Forelimb muscle (tissue), 1 donor: ENCODE measurements around the gene MRPS6. TPM values are rescaled to one million over a fixed set of nuclear protein-coding genes. Genes with fewer than 3 reads are reported as not detected.

ENCODE experiments used
- DNase-seq: peaks from one replicate; pipeline ENCODE4 v3.0.0-alpha.2; 2013; ENCODE audit warnings: low read depth
- polyA plus RNA-seq: library from polyadenylated mRNA; unstranded; fragments of 120-200 nt; gene quantifications from one replicate; pipeline ENCODE4 v1.2.1, GENCODE V29; 2013; ENCODE audit not compliant: insufficient read length

MRPS6 gene
- polyA plus RNA-seq, 1 donor = 33.6 TPM

DNA sequence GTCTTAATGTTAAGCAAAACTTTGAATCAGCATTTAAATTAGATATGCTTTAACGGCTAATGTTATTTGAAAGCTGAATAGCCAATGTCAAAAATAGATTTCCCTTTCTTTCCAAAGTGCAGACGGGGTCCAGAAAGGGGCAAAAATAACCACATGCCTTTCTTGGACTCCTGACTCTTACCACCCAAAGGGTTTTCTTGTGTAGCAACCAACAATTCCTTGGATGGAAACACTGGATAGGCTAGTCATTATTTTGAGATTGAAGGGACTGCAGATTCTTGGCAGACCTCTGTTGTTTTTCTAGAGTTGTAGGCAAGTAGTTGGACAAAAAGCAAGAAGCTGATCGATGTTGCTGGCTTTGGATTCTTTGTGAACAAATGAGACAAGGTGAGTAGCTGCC is 107.0 kb downstream of the MRPS6 start:
- DNase-seq = no peak

DNA sequence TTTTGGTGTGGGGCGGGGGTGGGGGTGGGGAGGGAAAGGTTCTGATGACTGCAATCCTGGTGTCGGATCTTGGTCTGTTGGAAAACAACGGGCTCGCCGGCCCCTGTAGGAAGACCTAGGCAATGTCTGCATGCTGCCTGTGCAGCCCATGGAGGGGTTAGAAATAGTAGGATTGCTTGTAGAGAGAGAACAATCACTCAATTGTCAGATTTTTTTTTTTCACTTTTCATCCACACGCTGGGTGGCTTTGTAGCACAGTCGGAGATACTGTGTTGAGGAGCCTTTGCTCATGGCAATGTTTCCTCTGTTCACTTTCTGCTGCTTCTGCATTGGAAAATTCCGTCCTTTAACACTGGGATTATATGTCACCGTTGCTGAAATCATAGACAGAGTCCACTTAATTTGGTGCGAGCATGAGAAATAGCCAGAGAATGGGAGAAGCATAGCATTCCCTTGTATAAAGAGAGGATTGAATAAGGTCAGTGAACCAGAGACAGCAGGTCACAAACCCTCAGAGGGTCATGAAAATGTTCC is 107.5 kb downstream of the MRPS6 start:
- DNase-seq = no peak

DNA sequence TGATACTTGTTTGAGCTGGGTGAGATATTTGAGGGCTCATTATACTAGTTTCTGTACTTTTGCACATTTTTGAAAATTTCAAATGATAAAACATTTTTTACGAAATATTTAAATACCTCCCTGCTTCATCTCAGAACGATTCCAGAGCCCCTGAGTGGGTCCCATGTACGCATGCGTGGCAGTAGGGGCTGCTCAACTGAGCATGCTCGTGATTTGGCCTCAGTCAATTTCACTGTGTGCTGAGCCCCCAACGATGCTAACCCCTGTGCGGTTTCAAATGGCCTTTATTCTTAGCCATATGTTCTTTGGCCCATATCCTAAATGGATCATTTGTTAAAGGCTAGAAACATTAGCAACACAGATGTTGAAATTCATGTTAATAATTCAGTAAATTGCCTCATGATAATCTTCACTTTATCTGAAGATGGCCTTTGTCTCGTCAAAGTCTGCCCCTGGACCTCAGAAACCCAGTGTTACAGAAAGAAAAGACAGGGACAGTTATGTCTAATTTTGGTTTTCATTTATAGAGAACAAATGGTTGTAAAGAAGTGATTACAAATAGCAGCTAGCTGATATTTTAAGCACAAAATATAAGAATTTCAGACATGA is 108.2 kb downstream of the MRPS6 start:
- no peak for DNase-seq

DNA sequence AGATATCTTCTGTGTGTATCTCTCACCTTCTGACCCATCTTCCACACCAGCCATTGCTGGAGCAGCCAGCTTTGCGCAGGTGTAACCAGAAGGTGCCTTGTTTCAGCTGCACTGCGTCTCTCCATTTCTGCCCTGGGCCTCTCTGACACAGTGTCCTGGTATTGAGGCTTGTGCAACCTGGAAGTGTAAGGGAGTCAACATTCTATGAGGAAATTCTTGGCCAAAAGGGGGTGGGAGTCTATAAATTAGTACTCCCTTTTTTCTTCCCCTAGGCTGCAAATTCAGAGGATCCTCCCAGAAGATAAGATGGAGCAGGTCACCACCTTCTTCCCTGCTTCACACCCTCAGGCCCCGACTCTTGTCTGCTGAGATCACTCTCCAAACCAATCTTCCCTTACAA is 109.1 kb downstream of the MRPS6 start:
- DNase-seq = no peak

DNA sequence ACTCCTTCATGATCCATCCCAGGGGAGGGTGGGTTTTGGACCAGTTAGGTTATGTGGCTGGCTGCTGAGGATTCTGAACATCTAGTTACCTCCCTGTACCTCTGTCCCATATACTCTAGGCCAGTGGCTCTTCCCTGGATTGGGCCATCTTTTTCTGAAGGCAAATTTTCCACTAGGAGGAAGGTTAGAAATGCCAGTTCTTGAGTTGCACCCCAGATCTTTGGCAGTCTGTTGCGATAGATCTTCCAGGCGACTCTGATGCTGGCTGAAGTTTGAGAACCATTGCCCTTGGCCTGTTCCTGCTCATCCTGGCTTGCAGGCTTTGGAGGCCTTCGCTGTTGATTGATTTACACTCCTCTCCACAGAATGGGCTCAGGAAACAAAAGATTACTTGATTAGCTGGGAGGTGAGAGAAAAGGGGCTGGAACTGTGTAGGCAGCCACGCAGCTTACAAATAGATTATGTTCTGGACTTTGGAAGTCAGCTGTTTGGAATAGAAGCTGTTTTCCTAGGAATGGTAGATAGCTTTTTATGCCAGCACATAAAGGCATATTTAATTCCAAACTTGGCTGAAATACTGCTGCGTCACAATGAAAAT is 110.1 kb downstream of the MRPS6 start:
- DNase-seq = no peak

DNA sequence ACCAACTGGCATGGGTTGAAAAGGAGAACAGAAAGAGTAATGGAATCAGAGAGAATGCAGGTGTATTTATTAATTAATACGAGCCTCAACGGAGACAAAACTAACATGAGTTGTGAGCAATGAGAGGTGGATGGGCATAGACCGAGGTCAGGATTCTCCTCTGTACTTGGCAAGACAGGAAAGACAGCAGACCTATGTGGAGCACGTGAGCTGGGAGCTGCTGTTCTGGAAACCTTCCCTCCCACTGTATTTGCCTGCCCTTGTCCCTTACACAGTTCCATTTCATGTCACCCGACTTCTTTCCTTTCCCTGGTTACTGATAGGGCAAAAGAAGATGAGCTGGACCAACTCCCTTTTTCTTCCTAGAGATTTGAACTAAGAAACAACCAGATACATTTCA is 110.9 kb downstream of the MRPS6 start:
- DNase-seq = no peak

DNA sequence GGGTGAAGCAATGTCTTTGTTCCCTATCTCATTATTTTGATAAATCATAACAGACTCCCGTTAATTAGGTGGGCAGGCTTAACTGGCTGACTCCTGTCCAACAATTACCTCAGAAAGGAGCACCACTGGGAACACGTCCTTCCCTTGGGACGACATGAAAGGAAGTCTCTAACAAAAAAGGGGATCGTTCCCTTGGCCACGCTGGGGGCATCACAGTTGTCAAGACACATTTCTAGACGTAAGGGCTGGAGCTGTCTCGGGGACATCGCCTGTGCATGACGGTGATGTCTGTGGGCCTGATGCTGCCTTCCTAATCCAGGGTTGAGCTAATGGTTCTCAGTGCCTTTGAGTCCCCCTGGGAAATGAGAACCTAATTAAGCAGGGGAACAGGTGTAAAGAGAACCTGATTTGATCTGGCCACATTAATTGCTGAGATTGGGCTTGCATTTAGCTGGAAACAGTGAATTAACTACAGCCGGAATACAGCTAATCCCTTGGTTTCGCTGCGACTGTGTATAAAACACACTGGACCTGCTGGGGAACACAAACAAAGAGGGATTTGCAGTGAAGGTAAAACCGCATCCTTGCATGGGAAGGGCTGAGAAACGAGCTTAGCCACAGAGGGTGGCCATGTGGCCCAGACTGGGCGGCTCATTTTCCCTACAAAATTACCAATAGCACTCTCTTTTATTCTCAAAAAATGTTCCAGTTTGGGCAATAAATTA is 111.8 kb downstream of the MRPS6 start:
- no peak for DNase-seq

DNA sequence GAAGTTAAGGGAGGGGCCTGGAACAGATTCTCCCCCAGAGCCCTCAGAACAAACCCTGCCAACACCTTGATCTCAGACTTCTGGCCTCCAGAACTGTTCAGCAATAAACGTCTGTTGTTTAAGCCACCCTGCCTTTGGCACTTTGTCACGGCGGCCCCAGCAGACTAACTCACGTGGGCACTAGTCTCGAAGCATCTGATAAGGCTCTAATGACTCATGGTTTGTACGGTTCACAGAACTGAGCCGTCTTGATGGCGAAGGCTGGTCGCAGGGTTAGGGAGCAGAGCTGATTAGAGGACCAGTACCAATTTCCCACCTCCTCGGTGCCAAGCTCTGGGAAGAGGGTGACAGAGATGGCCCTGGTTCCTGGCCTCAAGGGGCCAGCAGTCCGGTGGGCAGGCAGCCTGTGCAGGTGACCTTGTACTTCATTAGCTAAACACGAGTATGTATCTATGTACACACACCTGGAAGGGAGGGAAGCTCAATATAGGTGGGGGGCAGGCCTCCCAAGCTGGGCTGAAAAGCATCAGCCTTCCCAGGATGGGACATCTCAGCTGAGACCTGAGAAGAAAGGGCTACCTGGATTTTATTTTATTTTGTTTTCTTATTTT is 112.8 kb downstream of the MRPS6 start:
- no peak for DNase-seq

DNA sequence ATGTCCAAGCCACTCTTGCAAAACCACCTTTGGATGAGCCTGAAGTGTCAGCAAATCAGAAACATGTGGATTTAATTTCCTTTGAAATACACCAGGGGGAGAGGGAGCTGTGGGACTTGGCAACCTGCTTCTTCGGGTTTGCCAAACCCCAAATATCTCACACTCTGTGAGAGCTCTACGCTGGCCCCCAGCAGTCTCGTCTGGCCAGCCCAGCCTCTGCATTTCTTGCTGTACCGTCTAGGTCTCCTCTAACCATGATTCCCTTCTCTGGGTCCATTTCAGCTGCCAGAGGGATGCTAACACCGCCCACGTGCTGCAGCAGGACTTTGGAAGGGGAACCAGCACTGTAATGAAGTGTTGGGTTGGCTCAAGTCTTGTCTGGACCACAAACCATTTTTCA is 114.6 kb downstream of the MRPS6 start:
- DNase-seq = no peak

DNA sequence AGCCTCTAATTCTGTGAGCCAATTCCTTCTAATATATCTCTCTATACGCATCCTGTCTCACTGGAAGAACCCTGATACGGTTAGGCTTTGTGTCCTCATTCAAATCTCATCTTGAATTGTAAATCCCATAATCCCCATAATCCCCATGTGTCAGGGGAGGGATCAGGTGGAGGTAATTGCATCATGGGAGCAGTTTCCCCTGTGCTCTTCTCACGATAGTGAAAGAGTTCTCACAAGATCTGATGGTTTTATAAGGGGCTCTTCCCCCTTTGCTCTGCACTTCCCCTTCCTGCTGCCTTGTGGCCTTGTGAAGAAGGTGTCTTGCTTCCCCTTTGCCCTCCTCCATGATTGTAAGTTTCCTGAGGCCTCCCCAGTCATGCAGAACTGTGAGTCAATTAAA is 116.1 kb downstream of the MRPS6 start:
- no peak for DNase-seq

DNA sequence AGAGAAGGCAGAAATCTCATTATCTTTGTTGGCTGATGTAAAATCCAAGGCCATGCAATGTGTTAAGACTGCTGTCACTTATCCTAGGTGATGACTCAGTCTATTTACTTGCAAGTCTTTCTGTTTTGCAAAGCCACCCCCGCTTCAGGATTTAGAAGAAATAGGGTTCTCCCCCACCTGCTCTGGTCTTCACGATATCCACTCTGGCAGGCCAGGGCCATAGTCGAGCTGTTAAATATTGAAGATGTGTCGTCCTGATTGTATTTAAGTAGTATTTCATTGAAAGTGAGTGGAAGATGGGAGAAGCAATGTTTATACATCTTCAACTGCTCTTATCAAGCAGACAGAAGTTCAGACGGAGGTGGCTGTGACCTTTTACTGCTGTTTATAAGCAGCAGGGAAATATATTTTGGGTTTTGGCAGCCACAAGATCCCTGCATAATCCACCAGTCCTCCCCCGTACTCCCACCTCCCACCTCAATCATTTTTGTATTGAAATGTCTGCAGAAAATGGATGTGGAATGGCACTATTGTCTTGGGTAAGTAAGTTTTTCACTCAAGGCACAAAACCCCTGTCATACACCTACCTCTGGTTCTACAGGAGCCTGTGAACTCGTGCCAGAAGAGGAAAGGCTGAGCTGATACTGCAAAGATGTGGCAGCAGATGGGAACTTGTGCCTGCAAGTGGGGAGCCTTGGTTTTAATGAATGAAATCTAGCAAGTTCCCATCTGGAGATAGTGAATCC is 117.4 kb downstream of the MRPS6 start:
- DNase-seq = no peak

DNA sequence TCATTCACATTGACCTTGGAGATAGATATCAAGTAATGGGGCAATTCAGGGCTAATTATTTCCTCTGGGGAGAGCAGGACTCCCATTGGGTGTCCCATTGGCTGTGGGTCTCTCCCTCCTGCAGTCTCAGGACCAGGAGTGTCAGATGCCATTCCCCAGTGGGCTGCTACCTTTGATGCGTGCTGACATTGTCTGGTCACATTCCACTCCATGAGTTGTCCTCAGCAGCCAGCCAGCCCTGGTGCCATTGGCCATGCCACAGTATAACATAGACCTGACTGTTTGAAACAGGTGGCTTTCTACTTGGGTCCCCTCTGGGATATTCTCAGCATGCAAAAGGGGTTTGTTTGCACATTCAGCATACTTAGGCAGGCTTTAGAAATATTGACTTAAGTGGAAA is 118.5 kb downstream of the MRPS6 start:
- DNase-seq = no peak

Other genes starting within 250 kb of the MRPS6 start
- 304 TPM for gene ATP5PO, start 157.8 kb upstream of the MRPS6 start, polyA plus RNA-seq
- 4.0 TPM for gene SLC5A3, start within 50 bp of the MRPS6 start, polyA plus RNA-seq